Right renal pelvis (tissue), 4 donors: ENCODE measurements around the gene RANBP3L. TPM values are rescaled to one million over a fixed set of nuclear protein-coding genes. Genes with fewer than 3 reads are reported as not detected.
"Not testable (repeated sequence)": the region's sequence is repeated elsewhere in the genome, so short reads cannot be mapped to it uniquely, and the experiment has no call there.

ENCODE experiments used
- DNase-seq, 4 donors: peaks; one replicate each; pipeline ENCODE4 v3.0.0-alpha.2; 2013; ENCODE audit warnings: low read depth in 4 of 4, low spot score in 3 of 4, missing footprints in 1 of 4
- polyA plus RNA-seq, 4 donors: library from polyadenylated mRNA; unstranded; fragments of 120-200 nt; gene quantifications; one replicate each; pipeline ENCODE4 v1.2.1, GENCODE V29; 2013; ENCODE audit not compliant: insufficient read length in 4 of 4

RANBP3L gene
- polyA plus RNA-seq, 4 donors = 6.8 to 10.7 (median 8.5) TPM

DNA sequence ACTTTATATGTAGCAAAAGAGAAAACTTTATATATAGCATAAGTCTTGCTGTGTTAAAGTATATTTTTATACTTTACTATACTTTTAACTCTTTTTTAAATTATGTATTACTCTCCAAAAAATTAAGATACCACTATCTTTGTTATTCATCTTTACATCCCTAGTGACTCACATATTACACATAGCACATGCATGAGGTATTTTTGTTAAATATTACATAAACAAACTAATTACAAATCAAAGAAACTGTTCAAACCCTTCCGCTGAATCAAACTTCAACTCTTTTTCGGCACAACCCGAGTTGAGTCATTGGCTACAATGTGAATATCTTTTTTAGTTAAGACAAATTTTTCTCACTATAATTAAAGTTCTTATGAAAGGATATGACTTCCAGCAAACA is 92.0 kb downstream of the RANBP3L start:
- DNase-seq = no peak

- no peak for DNase-seq
These were observed 92.9 kb downstream of the RANBP3L start for GRCh38 chr5:36208786-36209185.

DNA sequence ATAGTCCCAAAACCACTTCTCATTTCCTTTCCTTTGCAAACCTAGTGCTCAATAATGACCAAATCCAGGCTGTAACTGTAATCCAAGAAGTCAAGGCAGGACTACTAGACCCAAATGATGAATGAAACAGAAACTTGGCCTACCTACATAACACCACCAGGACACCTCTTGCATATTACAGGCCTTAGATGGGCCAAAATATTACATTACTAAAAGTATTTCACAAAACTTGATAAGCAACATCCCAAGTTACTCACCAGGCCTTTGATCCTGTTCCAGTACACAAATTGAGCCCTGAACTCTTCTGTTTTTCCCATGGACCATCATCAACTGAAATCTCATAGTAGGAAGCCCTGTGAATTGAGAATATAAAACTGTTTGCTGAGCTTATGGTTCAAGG is 94.8 kb downstream of the RANBP3L start:
- DNase-seq = no peak

- no peak for DNase-seq
These were observed 96.4 kb downstream of the RANBP3L start for GRCh38 chr5:36205329-36205728.

DNA sequence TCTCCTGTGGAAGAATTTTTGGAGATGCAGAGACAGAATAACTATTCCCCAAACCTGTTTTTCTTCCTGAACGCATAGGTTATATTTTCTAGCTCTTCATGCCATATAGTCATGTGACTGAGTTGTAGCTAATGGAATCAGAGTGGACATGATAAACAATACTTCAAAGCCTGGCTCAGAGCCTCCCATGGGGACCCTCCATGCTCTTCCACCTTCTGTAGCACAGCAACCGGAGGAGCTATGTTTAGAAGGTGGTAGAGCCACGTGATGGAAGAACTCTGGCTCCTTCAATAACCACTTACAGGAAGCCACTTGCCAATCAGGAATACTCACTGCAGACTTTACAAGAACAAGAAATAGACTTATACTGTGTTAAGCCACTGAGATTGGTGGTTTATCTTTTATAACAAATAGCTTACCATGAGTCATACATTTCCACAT is 99.2 kb downstream of the RANBP3L start:
- DNase-seq = no peak

- no peak for DNase-seq
These were observed 101.2 kb downstream of the RANBP3L start for GRCh38 chr5:36200513-36200912.

- no peak for DNase-seq
These were observed 102.1 kb downstream of the RANBP3L start for GRCh38 chr5:36199620-36200019.

- not testable (repeated sequence) for DNase-seq
These were observed 102.9 kb downstream of the RANBP3L start for GRCh38 chr5:36198783-36199182.

Other genes with a start within 250 kb of the RANBP3L start
- gene UGT3A2, start 235.0 kb downstream of the RANBP3L start, polyA plus RNA-seq = 10 to 100 TPM; 11.2 to 18.7 (median 15.2) TPM
- 10 to 100 TPM; 18.4 to 23.3 (median 20.2) TPM for gene LMBRD2, start 150.0 kb downstream of the RANBP3L start, polyA plus RNA-seq
- 10 to 100 TPM; 42.6 to 46.3 (median 44.3) TPM for gene SKP2, start 149.8 kb downstream of the RANBP3L start, polyA plus RNA-seq
- gene NADK2, start 60.0 kb downstream of the RANBP3L start, polyA plus RNA-seq = 10 to 100 TPM; 44.6 to 60.8 (median 51.9) TPM